Panc1 (cell line): ENCODE results near the gene PIEZO1. TPM values are rescaled to one million over a fixed set of nuclear protein-coding genes. Genes with fewer than 3 reads are reported as not detected.

Experiments
- ATAC-seq: fragments of 200-7000 bp; cut with Tn5 transposase; 2 replicates; pipeline ENCODE4 v1.9.1; 2020; ENCODE audit warnings: mild to moderate bottlenecking, moderate library complexity
- BruUV-seq: library from RNA; stranded (reverse); fragments of 400-500 nt; replicated peaks from 2 replicates; lab custom pipeline; 2021; lab: Mats Ljungman, UMichigan
- CTCF ChIA-PET: fragments of 300-600 bp; sonication (Branson Sonifier 250); formaldehyde crosslinking; loops from one replicate; lab custom pipeline; 2022; ENCODE audit warnings: antibody characterized with exemption; lab: Charles Lee
- POLR2A ChIA-PET: fragments of 300-600 bp; sonication (Branson Sonifier 250); formaldehyde crosslinking; loops from one replicate; lab custom pipeline; 2022; ENCODE audit warnings: antibody characterized with exemption; lab: Charles Lee
- DNase-seq: peaks from one replicate; pipeline ENCODE4 v3.0.0-alpha.2; 2010; ENCODE audit warnings: low read depth, low spot score
- H3K27ac ChIP-seq: 2 replicates; pipeline ENCODE4 v1.5.1; 2011; ENCODE audit warnings: mild to moderate bottlenecking, low read length, inconsistent platforms
- H3K27me3 ChIP-seq: fragments of 200-500 bp; sonication (Bioruptor generic); 2 replicates; pipeline ENCODE4 v1.6.0; 2014; ENCODE audit warnings: low read length, inconsistent platforms; ENCODE audit not compliant: control insufficient read depth, insufficient read depth
- H3K36me3 ChIP-seq: fragments of 200-500 bp; sonication (Bioruptor generic); 2 replicates; pipeline ENCODE4 v1.5.1; 2014; ENCODE audit warnings: inconsistent platforms, mild to moderate bottlenecking, low read length, moderate library complexity; ENCODE audit not compliant: control insufficient read depth, insufficient read depth
- H3K4me1 ChIP-seq: 2 replicates; pipeline ENCODE4 v1.5.1; 2011; ENCODE audit warnings: inconsistent platforms, mild to moderate bottlenecking, low read length, moderate library complexity; ENCODE audit not compliant: control insufficient read depth, insufficient read depth
- H3K4me3 ChIP-seq, 2 experiments: 2 replicates each; pipeline ENCODE4 v1.5.1; 2011 to 2012; ENCODE audit warnings: low read depth in 2 of 2, low read length in 2 of 2, mild to moderate bottlenecking in 2 of 2, inconsistent platforms in 1 of 2, moderate library complexity in 1 of 2
- H3K9me3 ChIP-seq: fragments of 200-500 bp; sonication (Bioruptor generic); 2 replicates; pipeline ENCODE4 v1.5.1; 2014; ENCODE audit warnings: low read depth, mild to moderate bottlenecking, inconsistent platforms, low read length, moderate library complexity; ENCODE audit not compliant: control insufficient read depth, insufficient read depth
- POLR2AphosphoS5 ChIP-seq: IDR thresholded peaks from 2 replicates; pipeline ENCODE4 v1.6.1; 2012; ENCODE audit warnings: mild to moderate bottlenecking, low read depth, low read length, moderate library complexity
- SIN3A ChIP-seq: IDR thresholded peaks from 2 replicates; pipeline ENCODE4 v1.6.1; 2012; ENCODE audit warnings: low read depth, mild to moderate bottlenecking, low read length, moderate library complexity, borderline replicate concordance; ENCODE audit not compliant: insufficient read depth
- TCF7L2 ChIP-seq: IDR thresholded peaks from 2 replicates; pipeline ENCODE4 v1.6.1; 2011; ENCODE audit warnings: mild to moderate bottlenecking, low read depth, low read length, inconsistent platforms
- in situ Hi-C: cut with HindIII; loops from 2 replicates; pipeline ENCODE4 v1.10.0; 2016; ENCODE audit warnings: low sequenced_read_pairs, low pct_unique_long_range_greater_than_20kb
- intact Hi-C: fragments of 100-400 bp; cut with micrococcal nuclease; formaldehyde crosslinking; loops from one replicate; pipeline ENCODE4 v1.10.0; 2022; ENCODE audit not compliant: unreplicated experiment
- total RNA-seq: library from RNA; stranded (reverse); gene quantifications from one replicate; pipeline ENCODE4 v1.2.1, GENCODE V29; 2021; ENCODE audit not compliant: unreplicated experiment
- TF ChIP-seq, protein P1 (sequence below), 2 experiments: IDR thresholded peaks; 2 replicates each; pipeline ENCODE4 v1.6.1; 2011 to 2012; ENCODE audit warnings: low read depth in 2 of 2, control low read depth in 1 of 2, low read length in 1 of 2, mild to moderate bottlenecking in 1 of 2, moderate library complexity in 1 of 2; ENCODE audit not compliant: insufficient read depth in 1 of 2
- TF ChIP-seq, protein P2 (sequence below): fragments of 450-650 bp; IDR thresholded peaks from 2 replicates; pipeline ENCODE4 v1.5.1; 2017; ENCODE audit warnings: mild to moderate bottlenecking

The PIEZO1 gene
- total RNA-seq, 1 experiment from 2014 or later = 175 TPM

DNA sequence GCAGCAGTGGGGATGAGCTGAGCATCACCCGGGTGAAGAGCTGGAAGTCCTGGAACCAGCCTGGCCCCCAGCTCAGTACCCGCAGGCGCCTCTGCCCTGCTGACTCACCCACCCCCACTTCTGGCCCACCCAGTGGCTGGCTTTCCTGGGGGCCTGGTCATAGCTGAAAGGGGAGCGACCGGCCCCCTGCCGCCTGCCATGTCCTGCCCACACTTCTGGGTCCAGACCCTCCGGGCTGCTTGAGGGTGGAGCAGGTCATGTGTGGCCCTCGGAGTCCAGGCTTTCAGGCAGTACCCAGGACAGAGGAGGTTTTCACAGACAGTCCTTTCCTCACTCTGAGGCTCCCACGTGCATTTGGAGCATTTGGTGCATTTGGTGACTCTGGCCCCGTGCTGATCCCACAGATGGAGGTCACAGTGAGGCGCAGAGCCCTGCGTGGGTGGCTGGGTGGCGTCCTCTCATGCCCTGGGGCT, 7.1 kb upstream of the PIEZO1 start:
- intact Hi-C loops = no loop called here

DNA sequence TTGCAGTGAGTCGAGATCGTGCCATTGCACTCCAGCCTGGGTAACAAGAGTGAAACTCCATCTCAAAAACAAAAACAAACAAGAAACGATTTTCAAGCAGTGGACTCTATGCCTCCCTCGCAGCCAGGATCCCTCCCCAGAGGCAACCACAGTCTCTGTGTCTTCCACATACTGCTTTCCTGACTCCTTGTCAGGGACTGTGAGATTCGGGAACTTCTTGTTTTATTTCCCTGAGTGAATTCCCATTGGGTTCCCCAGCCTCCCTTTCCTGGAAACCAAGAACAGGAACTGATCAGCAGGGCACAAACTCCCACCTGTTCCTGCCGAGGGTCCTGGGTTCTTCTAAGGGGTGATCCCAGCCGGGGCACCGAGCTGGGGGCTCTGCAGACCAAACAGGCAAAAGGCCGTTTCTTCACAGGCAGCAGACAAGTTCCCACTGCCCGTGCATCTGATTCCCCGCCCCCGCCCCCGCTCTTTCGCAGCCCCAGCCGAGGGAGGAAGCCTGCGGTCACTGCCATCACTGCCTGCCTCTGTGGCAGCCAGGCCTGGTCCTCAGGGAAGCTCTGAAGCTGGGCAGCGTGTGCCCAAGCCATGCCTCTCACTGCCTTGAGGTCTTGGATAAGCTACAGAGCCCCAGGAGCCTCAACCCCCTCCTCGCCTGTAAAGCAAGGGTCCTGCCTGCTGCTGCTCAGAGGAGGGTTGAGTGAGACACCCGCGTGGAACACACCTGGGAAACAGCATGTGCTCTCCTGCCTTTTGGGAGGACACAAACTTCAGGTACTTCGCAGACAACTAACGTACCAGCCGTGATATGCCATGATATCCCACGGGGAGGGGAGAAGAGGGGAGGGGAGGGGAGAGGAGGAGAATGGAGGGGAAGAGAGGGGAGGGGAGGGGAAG, 5.5 kb upstream of the PIEZO1 start:
- in situ Hi-C loops = no loop called here
- H3K27me3 ChIP-seq = no peaks in the 10 kb centered on the region
- no peak overlapping the region for H3K4me3 ChIP-seq
- ATAC-seq (no peak), DNase-seq (no peak)
- ChIA-PET CTCF (no interaction called here), POLR2A (no interaction called here)
- H3K27ac ChIP-seq = peak overlapping the region; percentile 29; the same call in 1 of the 2 replicates
- TF ChIP-seq, protein P1, sequence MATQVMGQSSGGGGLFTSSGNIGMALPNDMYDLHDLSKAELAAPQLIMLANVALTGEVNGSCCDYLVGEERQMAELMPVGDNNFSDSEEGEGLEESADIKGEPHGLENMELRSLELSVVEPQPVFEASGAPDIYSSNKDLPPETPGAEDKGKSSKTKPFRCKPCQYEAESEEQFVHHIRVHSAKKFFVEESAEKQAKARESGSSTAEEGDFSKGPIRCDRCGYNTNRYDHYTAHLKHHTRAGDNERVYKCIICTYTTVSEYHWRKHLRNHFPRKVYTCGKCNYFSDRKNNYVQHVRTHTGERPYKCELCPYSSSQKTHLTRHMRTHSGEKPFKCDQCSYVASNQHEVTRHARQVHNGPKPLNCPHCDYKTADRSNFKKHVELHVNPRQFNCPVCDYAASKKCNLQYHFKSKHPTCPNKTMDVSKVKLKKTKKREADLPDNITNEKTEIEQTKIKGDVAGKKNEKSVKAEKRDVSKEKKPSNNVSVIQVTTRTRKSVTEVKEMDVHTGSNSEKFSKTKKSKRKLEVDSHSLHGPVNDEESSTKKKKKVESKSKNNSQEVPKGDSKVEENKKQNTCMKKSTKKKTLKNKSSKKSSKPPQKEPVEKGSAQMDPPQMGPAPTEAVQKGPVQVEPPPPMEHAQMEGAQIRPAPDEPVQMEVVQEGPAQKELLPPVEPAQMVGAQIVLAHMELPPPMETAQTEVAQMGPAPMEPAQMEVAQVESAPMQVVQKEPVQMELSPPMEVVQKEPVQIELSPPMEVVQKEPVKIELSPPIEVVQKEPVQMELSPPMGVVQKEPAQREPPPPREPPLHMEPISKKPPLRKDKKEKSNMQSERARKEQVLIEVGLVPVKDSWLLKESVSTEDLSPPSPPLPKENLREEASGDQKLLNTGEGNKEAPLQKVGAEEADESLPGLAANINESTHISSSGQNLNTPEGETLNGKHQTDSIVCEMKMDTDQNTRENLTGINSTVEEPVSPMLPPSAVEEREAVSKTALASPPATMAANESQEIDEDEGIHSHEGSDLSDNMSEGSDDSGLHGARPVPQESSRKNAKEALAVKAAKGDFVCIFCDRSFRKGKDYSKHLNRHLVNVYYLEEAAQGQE (IDR thresholded peaks at IDR 0.05; ENCODE audit: insufficient read depth in 1 of 2, low read depth in 2 of 2, low read length in 1 of 2) = no peak
- TF ChIP-seq TCF7L2 = no peak
- TF ChIP-seq SIN3A = no peak
- TF ChIP-seq POLR2AphosphoS5 = no peak
- TF ChIP-seq, protein P2, sequence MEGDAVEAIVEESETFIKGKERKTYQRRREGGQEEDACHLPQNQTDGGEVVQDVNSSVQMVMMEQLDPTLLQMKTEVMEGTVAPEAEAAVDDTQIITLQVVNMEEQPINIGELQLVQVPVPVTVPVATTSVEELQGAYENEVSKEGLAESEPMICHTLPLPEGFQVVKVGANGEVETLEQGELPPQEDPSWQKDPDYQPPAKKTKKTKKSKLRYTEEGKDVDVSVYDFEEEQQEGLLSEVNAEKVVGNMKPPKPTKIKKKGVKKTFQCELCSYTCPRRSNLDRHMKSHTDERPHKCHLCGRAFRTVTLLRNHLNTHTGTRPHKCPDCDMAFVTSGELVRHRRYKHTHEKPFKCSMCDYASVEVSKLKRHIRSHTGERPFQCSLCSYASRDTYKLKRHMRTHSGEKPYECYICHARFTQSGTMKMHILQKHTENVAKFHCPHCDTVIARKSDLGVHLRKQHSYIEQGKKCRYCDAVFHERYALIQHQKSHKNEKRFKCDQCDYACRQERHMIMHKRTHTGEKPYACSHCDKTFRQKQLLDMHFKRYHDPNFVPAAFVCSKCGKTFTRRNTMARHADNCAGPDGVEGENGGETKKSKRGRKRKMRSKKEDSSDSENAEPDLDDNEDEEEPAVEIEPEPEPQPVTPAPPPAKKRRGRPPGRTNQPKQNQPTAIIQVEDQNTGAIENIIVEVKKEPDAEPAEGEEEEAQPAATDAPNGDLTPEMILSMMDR = no peak
- no peaks in the 10 kb centered on the region for H3K9me3 ChIP-seq
- H3K4me1 ChIP-seq = peaks cover 3% of the 10 kb centered on the region; the same call in 1 of the 2 replicates
- H3K36me3 ChIP-seq = no peaks in the 10 kb centered on the region
- BruUV-seq = no TSS peak
- intact Hi-C loops = no loop called here

More for the DNA sequence above, 7.1 kb upstream of the PIEZO1 start:
- Histone ChIP-seq H3K4me3 (no peak overlapping the region), H3K27ac (no peak overlapping the region), H3K9me3 (no peaks in the 10 kb centered on the region), H3K27me3 (no peaks in the 10 kb centered on the region), H3K36me3 (no peaks in the 10 kb centered on the region), H3K4me1 (peaks cover 3% of the 10 kb centered on the region; the same call in 1 of the 2 replicates)
- ChIA-PET POLR2A (no interaction called here), CTCF (no interaction called here)
- ATAC-seq (peak; percentile 22; the same call in 1 of the 2 replicates), DNase-seq (no peak)
- TF ChIP-seq, protein P2 = no peak
- TF ChIP-seq SIN3A (no peak), POLR2AphosphoS5 (no peak), TCF7L2 (no peak)
- TF ChIP-seq, protein P1 (IDR thresholded peaks at IDR 0.05; ENCODE audit: insufficient read depth in 1 of 2, low read depth in 2 of 2, low read length in 1 of 2) = no peak
- BruUV-seq = no TSS peak
- in situ Hi-C loops = no loop called here
